NCI-H2029 (cell line): ENCODE data around the gene DOLK.

ENCODE experiments used
- DNase-seq: peaks from one replicate; lab custom pipeline; 2025; lab: John Stamatoyannopoulos, UW

The DOLK gene

GRCh38 chr9:128906741-128907140 is 40.7 kb downstream of the DOLK start:
- no peak for DNase-seq

DNA sequence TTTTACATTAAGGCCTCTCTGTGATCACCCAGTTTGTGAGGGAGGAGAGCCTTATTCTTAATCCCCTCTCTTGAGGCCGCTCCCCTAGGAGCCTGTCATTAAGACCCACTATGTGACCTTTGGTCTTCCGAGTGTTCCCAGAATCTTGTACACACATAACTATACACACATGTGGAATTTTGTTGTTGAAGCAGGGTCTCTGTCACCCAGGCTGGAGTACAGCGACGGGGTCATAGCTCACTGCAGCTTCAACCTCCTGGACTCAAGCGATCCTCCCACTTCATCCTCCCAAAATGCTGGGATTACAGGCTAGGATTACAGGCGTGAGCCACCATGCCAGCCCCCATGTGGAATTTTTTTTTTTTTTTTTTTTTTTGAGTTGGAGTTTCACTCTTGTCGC is 41.4 kb downstream of the DOLK start:
- DNase-seq, result no peak

DNA sequence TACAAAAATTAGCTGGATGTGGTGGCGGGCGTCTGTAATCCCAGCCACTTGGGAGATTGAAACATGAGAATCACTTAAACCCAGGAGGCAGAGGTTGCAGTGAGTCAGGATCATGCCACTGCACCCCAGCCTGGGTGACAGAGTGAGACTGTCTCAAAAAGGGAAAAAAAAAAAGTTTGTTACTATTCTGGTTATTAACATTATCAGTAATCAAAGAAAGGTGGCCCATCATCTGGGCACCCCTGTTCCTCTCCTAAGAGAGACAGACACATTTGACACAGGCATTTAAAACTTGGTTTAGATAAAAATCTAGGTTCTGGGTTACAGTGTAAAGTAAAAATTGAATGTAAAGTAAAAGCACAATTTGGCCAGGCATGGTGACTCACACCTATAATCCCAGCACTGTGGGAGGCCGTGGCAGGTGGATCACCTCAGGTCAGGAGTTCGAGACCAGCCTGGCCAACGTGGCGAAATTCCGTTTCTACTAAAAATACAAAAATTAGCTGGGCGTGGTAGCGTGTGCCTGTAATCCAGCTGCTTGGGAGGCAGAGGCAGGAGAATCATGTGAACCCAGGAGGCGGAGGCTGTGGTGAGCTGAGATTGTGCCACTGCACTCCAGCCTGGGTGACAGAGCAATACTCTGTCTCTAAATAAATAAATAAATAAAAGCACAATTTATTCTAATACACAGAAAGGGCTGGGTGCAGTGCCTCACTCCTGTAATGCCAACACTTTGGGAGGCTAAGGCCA is 43.4 kb downstream of the DOLK start:
- no peak for DNase-seq

GRCh38 chr9:128903079-128903461 is 44.3 kb downstream of the DOLK start:
- no peak for DNase-seq

GRCh38 chr9:128902351-128903078 is 44.9 kb downstream of the DOLK start:
- peak; percentile 64 for DNase-seq

DNA sequence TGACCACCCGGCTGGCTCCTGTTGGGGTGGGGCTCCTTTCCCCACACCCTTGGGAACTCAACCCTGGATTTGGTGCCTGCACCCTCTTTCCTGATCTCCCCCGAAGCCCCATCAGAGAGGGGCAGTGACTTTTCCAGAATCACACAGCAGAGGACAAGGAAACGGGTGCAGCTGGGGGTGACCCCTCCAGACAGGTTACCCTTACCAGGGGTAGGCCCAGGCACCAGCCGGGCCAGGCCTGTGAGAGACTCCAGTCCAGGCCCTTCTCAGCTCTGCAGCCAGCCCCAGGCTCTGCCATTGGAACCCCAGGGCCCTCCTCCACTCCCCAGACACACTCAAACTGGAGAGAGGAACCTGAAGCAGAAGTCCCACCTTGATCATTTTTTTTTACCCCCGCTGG is 45.6 kb downstream of the DOLK start:
- DNase-seq, result no peak

DNA sequence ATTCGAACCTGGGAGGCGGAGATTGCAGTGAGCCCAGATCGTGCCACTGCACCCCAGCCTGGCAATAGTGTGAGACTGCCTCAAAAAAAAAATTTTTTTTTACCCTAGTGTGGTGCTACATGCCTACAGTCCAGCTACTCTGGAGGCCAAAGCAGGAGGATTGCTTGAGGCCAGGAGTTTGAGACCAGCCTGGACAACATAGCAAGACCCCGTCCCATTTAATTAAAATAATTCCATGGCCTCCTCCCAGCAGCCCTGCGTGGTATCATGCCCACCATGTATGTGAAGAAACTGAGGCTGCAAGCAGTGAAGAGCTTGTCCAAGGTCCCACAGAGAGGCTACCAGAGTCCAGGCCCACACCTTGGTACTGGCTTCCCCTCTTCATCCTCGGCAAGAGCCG is 46.0 kb downstream of the DOLK start:
- no peak for DNase-seq

- DNase-seq, result no peak
Observed at GRCh38 chr9:128899566-128900322, 47.7 kb downstream of the DOLK start.

DNA sequence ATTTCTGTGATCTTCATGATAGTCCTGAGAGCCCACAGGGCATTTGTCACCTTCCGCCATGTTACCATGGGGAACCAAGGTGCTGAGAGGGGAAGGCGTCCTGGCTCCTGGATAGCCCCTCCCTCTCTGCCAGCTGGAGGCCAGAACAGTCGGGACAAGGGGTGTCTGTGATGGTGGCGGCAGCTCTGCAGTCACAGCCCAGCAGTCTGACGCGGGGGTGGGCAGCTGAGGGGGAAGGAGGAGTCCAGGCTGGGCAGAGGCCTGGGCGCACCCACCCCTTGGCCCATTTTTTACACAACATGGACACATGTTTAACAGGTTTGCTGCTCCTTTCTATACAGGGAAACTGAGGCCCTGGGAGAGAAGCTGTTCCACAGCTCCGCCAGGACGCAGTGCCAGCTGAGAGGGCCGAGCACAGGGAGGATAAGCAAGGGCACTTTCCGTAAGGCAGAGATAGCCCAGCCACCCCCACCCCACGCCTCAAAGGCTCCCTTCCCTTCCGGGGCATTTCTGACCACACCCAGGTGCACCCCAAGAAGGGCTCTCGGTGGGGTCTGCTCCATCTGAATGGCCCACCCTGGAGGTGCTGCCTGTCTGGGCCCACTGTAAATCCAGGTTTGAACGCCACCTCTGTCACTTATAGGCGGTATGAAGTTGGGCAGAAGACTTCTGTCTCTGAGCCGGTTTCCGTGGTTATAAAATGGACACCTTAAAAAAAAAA is 48.4 kb downstream of the DOLK start:
- DNase-seq, result no peak

GRCh38 chr9:128898382-128898781 is 49.0 kb downstream of the DOLK start:
- DNase-seq, result no peak

DNA sequence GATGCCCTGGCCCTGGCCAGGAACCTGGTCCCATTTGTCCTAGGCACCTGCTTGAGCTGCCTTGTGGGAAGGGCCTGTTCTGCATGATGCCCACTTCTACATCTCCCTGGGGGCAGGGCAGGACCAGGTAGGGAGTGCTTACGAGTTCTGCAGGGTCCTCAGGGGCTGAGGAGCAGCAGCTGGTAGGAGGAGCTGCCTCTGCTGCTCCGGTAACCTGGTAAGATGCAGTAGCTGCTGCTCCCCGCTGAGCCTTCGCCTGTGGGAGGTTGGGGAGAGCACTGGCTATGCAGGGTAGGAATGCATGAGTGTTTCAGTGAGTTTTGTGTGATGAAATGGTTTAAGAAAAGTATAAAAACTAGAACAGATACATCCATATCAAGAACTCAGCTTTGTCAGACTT is 51.8 kb downstream of the DOLK start:
- DNase-seq, result no peak
